GM10266 (cell line): Measurements from ENCODE around the gene ASB5.
A peak's percentile ranks its signal among the peaks of the same experiment; 100 is the strongest.

Source experiments
- DNase-seq: peaks from one replicate; pipeline ENCODE4 v3.0.0; 2012; ENCODE audit errors: extremely low spot score
- CTCF ChIP-seq: IDR thresholded peaks from 2 replicates; pipeline ENCODE4 v1.5.1; 2012; ENCODE audit warnings: mild to moderate bottlenecking, low read depth; ENCODE audit not compliant: control insufficient read depth, insufficient read depth; ENCODE audit errors: missing control alignments

The ASB5 gene

GRCh38 chr4:176209535-176209934 is 59.5 kb downstream of the ASB5 start:
- DNase-seq: no peak
- TF ChIP-seq CTCF: no peak

- DNase-seq: no peak
- no peak for TF ChIP-seq CTCF
These were observed 61.2 kb downstream of the ASB5 start for GRCh38 chr4:176207839-176208238.

- no peak for DNase-seq
- no peak for TF ChIP-seq CTCF
These were observed 63.7 kb downstream of the ASB5 start for GRCh38 chr4:176205299-176205698.

- no peak for TF ChIP-seq CTCF
- no peak for DNase-seq
These were observed 70.6 kb downstream of the ASB5 start for GRCh38 chr4:176198316-176198903.

GRCh38 chr4:176195184-176195978 is 73.6 kb downstream of the ASB5 start, which contains the start of gene SPATA4:
Gene SPATA4, minus strand, starts transcription at chr4:176195585. Its CDS starts 23 bp downstream, at chr4:176195562.
- DNase-seq: peak; percentile 89
- TF ChIP-seq CTCF: no peak

GRCh38 chr4:176193938-176194337 is 75.1 kb downstream of the ASB5 start:
- no peak for TF ChIP-seq CTCF
- DNase-seq: no peak

GRCh38 chr4:176193126-176193525 is 75.9 kb downstream of the ASB5 start:
- TF ChIP-seq CTCF: no peak
- DNase-seq: no peak
